Measurements from ENCODE around the gene FUT6.
"Not testable (repeated sequence)": the region's sequence is repeated elsewhere in the genome, so short reads cannot be mapped to it uniquely, and the experiment has no call there.

FUT6 gene

GRCh38 chr19:5786593-5787408 lies 52.7 kb downstream of the FUT6 start:
- Histone ChIP-seq H3K36me3 (peaks cover 63 to 84% (median 79%) of the 10 kb centered on the region in 11 experiments), H4K20me1 (peaks cover 8 to 87% (median 67%) of the 10 kb centered on the region in 11 experiments; a peak in 19 of 22 replicates), H3K9me3 (replicated peaks in 1 of 11) (no peaks in the 10 kb centered on the region), H3K4me1 (peaks cover 6 to 13% (median 7%) of the 10 kb centered on the region in 10 experiments), H3K4me2 (no peak overlapping the region), H3K9ac (no peak overlapping the region), H3K27ac (no peak overlapping the region), H3K4me3 (no peak overlapping the region), H3K27me3 (no peaks in the 10 kb centered on the region)
- no peak for TF ChIP-seq Cebpa-rat (IDR thresholded peaks at IDR 0.05)

- H3K27me3 ChIP-seq: no peaks in the 10 kb centered on the region
- peaks cover 8 to 89% (median 67%) of the 10 kb centered on the region in 11 experiments; a peak in 19 of 22 replicates for H4K20me1 ChIP-seq
- no peak overlapping the region for H3K9ac ChIP-seq
- H3K4me1 ChIP-seq: peaks cover 6 to 8% (median 7%) of the 10 kb centered on the region in 10 experiments
- no peaks in the 10 kb centered on the region for H3K9me3 ChIP-seq (replicated peaks in 1 of 11)
- no peak overlapping the region for H3K4me3 ChIP-seq
- no peak overlapping the region for H3K27ac ChIP-seq
- no peak for TF ChIP-seq Cebpa-rat (IDR thresholded peaks at IDR 0.05)
- no peak overlapping the region for H3K4me2 ChIP-seq
- H3K36me3 ChIP-seq: peaks cover 63 to 84% (median 79%) of the 10 kb centered on the region in 11 experiments
Measured at GRCh38 chr19:5785423-5785822, 54.1 kb downstream of the FUT6 start.

- Histone ChIP-seq H3K36me3 (peaks cover 58 to 78% (median 73%) of the 10 kb centered on the region in 11 experiments), H3K4me2 (no peak within 1 kb of the TSS), H4K20me1 (peaks cover 3 to 81% (median 60%) of the 10 kb centered on the region in 11 experiments; a peak in 19 of 22 replicates), H3K9ac (no peak within 1 kb of the TSS; a peak in 1 of 22 replicates), H3K4me3 (no peak within 1 kb of the TSS), H3K4me1 (peaks cover 0 to 1% (median under 1%) of the 10 kb centered on the region in 10 experiments; a peak in 10 of 20 replicates), H3K27me3 (no peaks in the 10 kb centered on the region), H3K9me3 (replicated peaks in 1 of 11) (no peaks in the 10 kb centered on the region), H3K27ac (no peak within 1 kb of the TSS)
- no peak for TF ChIP-seq Cebpa-rat (IDR thresholded peaks at IDR 0.05)
Measured at GRCh38 chr19:5784581-5785147, 54.8 kb downstream of the FUT6 start, which contains the start of gene PRR22. PRR22 (minus strand) TSS chr19:5784746; CDS start chr19:5784660, 86 bp downstream.

GRCh38 chr19:5782945-5783919 lies 56.3 kb downstream of the FUT6 start:
- no peaks in the 10 kb centered on the region for H3K9me3 ChIP-seq (replicated peaks in 1 of 11)
- peaks cover 0 to 67% (median 46%) of the 10 kb centered on the region in 11 experiments; a peak in 18 of 22 replicates for H4K20me1 ChIP-seq
- no peaks in the 10 kb centered on the region for H3K4me1 ChIP-seq
- no peaks in the 10 kb centered on the region for H3K27me3 ChIP-seq
- no peak overlapping the region for H3K4me2 ChIP-seq
- peaks cover 44 to 63% (median 59%) of the 10 kb centered on the region in 11 experiments for H3K36me3 ChIP-seq
- H3K9ac ChIP-seq: no peak overlapping the region
- H3K4me3 ChIP-seq: no peak overlapping the region
- no peak overlapping the region for H3K27ac ChIP-seq
- TF ChIP-seq Cebpa-rat (IDR thresholded peaks at IDR 0.05): no peak

- Histone ChIP-seq H3K27me3 (no peaks in the 10 kb centered on the region), H3K4me2 (no peak overlapping the region), H3K4me1 (no peaks in the 10 kb centered on the region), H3K36me3 (peaks cover 35 to 54% (median 50%) of the 10 kb centered on the region in 11 experiments), H3K9me3 (replicated peaks in 1 of 11) (no peaks in the 10 kb centered on the region), H3K4me3 (no peak overlapping the region), H4K20me1 (peaks cover 0 to 58% (median 37%) of the 10 kb centered on the region in 11 experiments; a peak in 17 of 22 replicates), H3K9ac (no peak overlapping the region), H3K27ac (no peak overlapping the region)
- TF ChIP-seq Cebpa-rat (IDR thresholded peaks at IDR 0.05): no peak
Measured at GRCh38 chr19:5782322-5782721, 57.2 kb downstream of the FUT6 start.

- Histone ChIP-seq H4K20me1 (peaks cover 0 to 44% (median 23%) of the 10 kb centered on the region in 11 experiments; a peak in 16 of 22 replicates), H3K36me3 (peaks cover 21 to 40% (median 36%) of the 10 kb centered on the region in 11 experiments)
- H3K4me1 ChIP-seq; H3K27ac ChIP-seq; H3K4me2 ChIP-seq; H3K9ac ChIP-seq; H3K4me3 ChIP-seq; H3K27me3 ChIP-seq; H3K9me3 ChIP-seq (replicated peaks in 1 of 11): not testable (repeated sequence)
Measured at GRCh38 chr19:5780916-5781315, 58.6 kb downstream of the FUT6 start.
